HepG2 (cell line): Measurements from ENCODE around the gene FIZ1. TPM values are rescaled to one million over a fixed set of nuclear protein-coding genes. Genes with fewer than 3 reads are reported as not detected.
A peak's percentile ranks its signal among the peaks of the same experiment; 100 is the strongest.

ENCODE experiments used
- EEA1 ChIP-seq: sonication (generic); formaldehyde crosslinking; IDR thresholded peaks from 2 replicates; pipeline ENCODE4 v1.5.1; 2020; ENCODE audit warnings: mild to moderate bottlenecking, missing genetic modification reagents, borderline replicate concordance
- HES4 ChIP-seq: sonication (generic); formaldehyde crosslinking; IDR thresholded peaks from 2 replicates; pipeline ENCODE4 v1.9.0; 2021; ENCODE audit warnings: mild to moderate bottlenecking, missing genetic modification reagents, borderline replicate concordance
- HHEX ChIP-seq: IDR thresholded peaks from 2 replicates; pipeline ENCODE4 v1.6.1; 2016; ENCODE audit warnings: control low read depth
- HOXA5 ChIP-seq: sonication (generic); formaldehyde crosslinking; IDR thresholded peaks from 2 replicates; pipeline ENCODE4 v1.4.0; 2020; ENCODE audit warnings: missing genetic modification reagents
- NCOA5 ChIP-seq: sonication (generic); formaldehyde crosslinking; IDR thresholded peaks from 2 replicates; pipeline ENCODE4 v1.4.0; 2020; ENCODE audit warnings: missing genetic modification reagents
- SP5 ChIP-seq: IDR thresholded peaks from 2 replicates; pipeline ENCODE4 v1.6.1; 2016; ENCODE audit warnings: low read depth, borderline replicate concordance
- U2AF1 ChIP-seq: fragments of 200-400 bp; formaldehyde crosslinking; optimal IDR thresholded peaks from 2 replicates; pipeline ENCODE3; 2017; ENCODE audit warnings: mild to moderate bottlenecking, low read depth, low read length
- ZMYM4 ChIP-seq: sonication (generic); formaldehyde crosslinking; IDR thresholded peaks from 2 replicates; pipeline ENCODE4 v1.8.1; 2023; ENCODE audit warnings: mild to moderate bottlenecking, missing genetic modification reagents
- ZNF354B ChIP-seq: sonication (generic); formaldehyde crosslinking; IDR thresholded peaks from 2 replicates; pipeline ENCODE4 v1.8.0; 2022; ENCODE audit warnings: mild to moderate bottlenecking, missing genetic modification reagents
- polyA plus RNA-seq, 8 experiments: library from polyadenylated mRNA; depleted of rRNA in 3 of 8; stranded (reverse) in 7 of 8; unstranded in 1 of 8; fragments of >200 nt; fragmentation: Illumina TruSeq in 4 of 8; extraction: Trizol in 4 of 8; gene quantifications; 2 replicates each; pipeline versions ENCODE4 v1.2.1 to v1.2.3, GENCODE V29; 2011 to 2016; ENCODE audit warnings: low read depth in 4 of 8, missing spikeins in 1 of 8, mixed read lengths in 1 of 8; ENCODE audit not compliant: insufficient read depth in 1 of 8
- total RNA-seq, 5 experiments: library from RNA; depleted of rRNA; stranded (reverse); fragments of >200 nt; fragmentation: Illumina TruSeq; extraction: Trizol; gene quantifications; 2 replicates each; pipeline ENCODE4 v1.2.3, GENCODE V29; 2016; ENCODE audit warnings: low read depth in 1 of 5
- TF ChIP-seq, protein P1 (sequence below): sonication (generic); formaldehyde crosslinking; IDR thresholded peaks from 2 replicates; pipeline ENCODE4 v1.8.0; 2022; ENCODE audit warnings: mild to moderate bottlenecking, missing genetic modification reagents, moderate library complexity
- TF ChIP-seq, protein P2 (sequence below): sonication (generic); formaldehyde crosslinking; IDR thresholded peaks from 2 replicates; pipeline ENCODE4 v1.5.1; 2020; ENCODE audit warnings: mild to moderate bottlenecking, missing genetic modification reagents, moderate library complexity
- TF ChIP-seq, protein P3 (sequence below): sonication (generic); formaldehyde crosslinking; IDR thresholded peaks from 2 replicates; pipeline ENCODE4 v1.8.1; 2023; ENCODE audit warnings: missing genetic modification reagents, mild to moderate bottlenecking, borderline replicate concordance
- TF ChIP-seq, protein P4 (sequence below): sonication (generic); formaldehyde crosslinking; IDR thresholded peaks from 2 replicates; pipeline ENCODE4 v1.4.0; 2020; ENCODE audit warnings: mild to moderate bottlenecking, missing genetic modification reagents, borderline replicate concordance
- TF ChIP-seq, protein P5 (sequence below): sonication (generic); formaldehyde crosslinking; IDR thresholded peaks from 2 replicates; pipeline ENCODE4 v1.4.0; 2020; ENCODE audit warnings: missing genetic modification reagents; ENCODE audit errors: not compliant biosample characterization
- TF ChIP-seq, protein P6 (sequence below), 2 experiments: sonication (generic) in 1 of 2; formaldehyde crosslinking in 1 of 2; IDR thresholded peaks; 2 replicates each; pipeline versions ENCODE4 v1.4.0 to v1.6.1; 2018 to 2020; ENCODE audit warnings: missing genetic modification reagents in 2 of 2, borderline replicate concordance in 1 of 2, low read depth in 1 of 2, mild to moderate bottlenecking in 1 of 2, missing biosample characterization in 1 of 2

The FIZ1 gene
- total and polyA plus RNA-seq, 2 of the 13 experiments (the other 11 are each of a cell fraction or from before 2014, with no cell fraction given) = 3.6 to 5.9 TPM

DNA sequence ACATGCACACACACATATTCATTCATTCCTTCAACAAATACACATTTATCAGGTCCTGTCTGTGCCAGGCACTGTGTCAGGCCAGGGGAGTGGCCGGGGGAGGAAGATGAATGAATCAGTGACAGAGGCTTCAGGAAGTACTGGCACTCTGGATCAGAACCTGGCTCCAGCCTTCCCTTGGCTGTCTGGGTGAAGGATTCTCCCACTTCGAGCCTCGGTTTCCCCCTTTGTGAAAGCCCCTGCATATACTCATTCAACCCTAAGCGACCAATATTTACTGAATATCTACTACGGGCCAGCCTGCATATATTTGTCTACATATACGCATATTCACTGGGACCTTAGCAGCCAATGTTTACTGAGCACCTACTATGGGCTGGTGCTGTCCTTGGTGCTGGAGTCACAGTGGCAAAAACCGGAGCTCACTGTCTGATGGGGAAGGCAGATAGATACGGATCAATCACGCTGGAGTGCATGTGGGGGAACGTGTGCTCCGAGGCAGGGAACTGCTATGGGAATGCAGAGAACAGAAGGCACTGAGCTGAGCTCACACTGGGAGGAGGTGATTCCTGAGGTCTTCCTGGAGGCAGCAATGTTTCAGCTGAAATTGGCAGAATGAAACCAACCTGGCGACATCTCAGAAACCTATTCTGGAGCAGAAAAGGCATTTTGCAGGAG lies 18.0 kb downstream of the FIZ1 start (continued):
- TF ChIP-seq, protein P1, sequence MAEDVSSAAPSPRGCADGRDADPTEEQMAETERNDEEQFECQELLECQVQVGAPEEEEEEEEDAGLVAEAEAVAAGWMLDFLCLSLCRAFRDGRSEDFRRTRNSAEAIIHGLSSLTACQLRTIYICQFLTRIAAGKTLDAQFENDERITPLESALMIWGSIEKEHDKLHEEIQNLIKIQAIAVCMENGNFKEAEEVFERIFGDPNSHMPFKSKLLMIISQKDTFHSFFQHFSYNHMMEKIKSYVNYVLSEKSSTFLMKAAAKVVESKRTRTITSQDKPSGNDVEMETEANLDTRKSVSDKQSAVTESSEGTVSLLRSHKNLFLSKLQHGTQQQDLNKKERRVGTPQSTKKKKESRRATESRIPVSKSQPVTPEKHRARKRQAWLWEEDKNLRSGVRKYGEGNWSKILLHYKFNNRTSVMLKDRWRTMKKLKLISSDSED (CRISPR knock-in tag) = no peak
- TF ChIP-seq, protein P2, sequence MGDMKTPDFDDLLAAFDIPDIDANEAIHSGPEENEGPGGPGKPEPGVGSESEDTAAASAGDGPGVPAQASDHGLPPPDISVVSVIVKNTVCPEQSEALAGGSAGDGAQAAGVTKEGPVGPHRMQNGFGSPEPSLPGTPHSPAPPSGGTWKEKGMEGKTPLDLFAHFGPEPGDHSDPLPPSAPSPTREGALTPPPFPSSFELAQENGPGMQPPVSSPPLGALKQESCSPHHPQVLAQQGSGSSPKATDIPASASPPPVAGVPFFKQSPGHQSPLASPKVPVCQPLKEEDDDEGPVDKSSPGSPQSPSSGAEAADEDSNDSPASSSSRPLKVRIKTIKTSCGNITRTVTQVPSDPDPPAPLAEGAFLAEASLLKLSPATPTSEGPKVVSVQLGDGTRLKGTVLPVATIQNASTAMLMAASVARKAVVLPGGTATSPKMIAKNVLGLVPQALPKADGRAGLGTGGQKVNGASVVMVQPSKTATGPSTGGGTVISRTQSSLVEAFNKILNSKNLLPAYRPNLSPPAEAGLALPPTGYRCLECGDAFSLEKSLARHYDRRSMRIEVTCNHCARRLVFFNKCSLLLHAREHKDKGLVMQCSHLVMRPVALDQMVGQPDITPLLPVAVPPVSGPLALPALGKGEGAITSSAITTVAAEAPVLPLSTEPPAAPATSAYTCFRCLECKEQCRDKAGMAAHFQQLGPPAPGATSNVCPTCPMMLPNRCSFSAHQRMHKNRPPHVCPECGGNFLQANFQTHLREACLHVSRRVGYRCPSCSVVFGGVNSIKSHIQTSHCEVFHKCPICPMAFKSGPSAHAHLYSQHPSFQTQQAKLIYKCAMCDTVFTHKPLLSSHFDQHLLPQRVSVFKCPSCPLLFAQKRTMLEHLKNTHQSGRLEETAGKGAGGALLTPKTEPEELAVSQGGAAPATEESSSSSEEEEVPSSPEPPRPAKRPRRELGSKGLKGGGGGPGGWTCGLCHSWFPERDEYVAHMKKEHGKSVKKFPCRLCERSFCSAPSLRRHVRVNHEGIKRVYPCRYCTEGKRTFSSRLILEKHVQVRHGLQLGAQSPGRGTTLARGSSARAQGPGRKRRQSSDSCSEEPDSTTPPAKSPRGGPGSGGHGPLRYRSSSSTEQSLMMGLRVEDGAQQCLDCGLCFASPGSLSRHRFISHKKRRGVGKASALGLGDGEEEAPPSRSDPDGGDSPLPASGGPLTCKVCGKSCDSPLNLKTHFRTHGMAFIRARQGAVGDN (CRISPR knock-in tag) = no peak
- peak; percentile 41; the same call in 1 of the 2 replicates for TF ChIP-seq HOXA5 (CRISPR knock-in tag)
- TF ChIP-seq, protein P3, sequence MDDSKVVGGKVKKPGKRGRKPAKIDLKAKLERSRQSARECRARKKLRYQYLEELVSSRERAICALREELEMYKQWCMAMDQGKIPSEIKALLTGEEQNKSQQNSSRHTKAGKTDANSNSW = no peak
- no peak for TF ChIP-seq ZMYM4
- no peak for TF ChIP-seq NCOA5 (CRISPR knock-in tag)
- TF ChIP-seq EEA1 (CRISPR knock-in tag) = peak; percentile 82; the same call in 1 of the 2 replicates
- TF ChIP-seq, protein P4, sequence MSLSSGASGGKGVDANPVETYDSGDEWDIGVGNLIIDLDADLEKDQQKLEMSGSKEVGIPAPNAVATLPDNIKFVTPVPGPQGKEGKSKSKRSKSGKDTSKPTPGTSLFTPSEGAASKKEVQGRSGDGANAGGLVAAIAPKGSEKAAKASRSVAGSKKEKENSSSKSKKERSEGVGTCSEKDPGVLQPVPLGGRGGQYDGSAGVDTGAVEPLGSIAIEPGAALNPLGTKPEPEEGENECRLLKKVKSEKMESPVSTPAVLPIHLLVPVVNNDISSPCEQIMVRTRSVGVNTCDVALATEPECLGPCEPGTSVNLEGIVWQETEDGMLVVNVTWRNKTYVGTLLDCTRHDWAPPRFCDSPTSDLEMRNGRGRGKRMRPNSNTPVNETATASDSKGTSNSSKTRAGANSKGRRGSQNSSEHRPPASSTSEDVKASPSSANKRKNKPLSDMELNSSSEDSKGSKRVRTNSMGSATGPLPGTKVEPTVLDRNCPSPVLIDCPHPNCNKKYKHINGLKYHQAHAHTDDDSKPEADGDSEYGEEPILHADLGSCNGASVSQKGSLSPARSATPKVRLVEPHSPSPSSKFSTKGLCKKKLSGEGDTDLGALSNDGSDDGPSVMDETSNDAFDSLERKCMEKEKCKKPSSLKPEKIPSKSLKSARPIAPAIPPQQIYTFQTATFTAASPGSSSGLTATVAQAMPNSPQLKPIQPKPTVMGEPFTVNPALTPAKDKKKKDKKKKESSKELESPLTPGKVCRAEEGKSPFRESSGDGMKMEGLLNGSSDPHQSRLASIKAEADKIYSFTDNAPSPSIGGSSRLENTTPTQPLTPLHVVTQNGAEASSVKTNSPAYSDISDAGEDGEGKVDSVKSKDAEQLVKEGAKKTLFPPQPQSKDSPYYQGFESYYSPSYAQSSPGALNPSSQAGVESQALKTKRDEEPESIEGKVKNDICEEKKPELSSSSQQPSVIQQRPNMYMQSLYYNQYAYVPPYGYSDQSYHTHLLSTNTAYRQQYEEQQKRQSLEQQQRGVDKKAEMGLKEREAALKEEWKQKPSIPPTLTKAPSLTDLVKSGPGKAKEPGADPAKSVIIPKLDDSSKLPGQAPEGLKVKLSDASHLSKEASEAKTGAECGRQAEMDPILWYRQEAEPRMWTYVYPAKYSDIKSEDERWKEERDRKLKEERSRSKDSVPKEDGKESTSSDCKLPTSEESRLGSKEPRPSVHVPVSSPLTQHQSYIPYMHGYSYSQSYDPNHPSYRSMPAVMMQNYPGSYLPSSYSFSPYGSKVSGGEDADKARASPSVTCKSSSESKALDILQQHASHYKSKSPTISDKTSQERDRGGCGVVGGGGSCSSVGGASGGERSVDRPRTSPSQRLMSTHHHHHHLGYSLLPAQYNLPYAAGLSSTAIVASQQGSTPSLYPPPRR = 0 out of 2 replicates have a peak, but pooled peaks have one; percentile 6
- TF ChIP-seq, protein P5, sequence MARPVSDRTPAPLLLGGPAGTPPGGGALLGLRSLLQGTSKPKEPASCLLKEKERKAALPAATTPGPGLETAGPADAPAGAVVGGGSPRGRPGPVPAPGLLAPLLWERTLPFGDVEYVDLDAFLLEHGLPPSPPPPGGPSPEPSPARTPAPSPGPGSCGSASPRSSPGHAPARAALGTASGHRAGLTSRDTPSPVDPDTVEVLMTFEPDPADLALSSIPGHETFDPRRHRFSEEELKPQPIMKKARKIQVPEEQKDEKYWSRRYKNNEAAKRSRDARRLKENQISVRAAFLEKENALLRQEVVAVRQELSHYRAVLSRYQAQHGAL (CRISPR knock-in tag) = no peak
- TF ChIP-seq U2AF1 = peak; percentile 22
- no peak for TF ChIP-seq ZNF354B
- TF ChIP-seq HHEX = no peak
- TF ChIP-seq SP5 (CRISPR knock-in tag) = no peak
- TF ChIP-seq, protein P6, sequence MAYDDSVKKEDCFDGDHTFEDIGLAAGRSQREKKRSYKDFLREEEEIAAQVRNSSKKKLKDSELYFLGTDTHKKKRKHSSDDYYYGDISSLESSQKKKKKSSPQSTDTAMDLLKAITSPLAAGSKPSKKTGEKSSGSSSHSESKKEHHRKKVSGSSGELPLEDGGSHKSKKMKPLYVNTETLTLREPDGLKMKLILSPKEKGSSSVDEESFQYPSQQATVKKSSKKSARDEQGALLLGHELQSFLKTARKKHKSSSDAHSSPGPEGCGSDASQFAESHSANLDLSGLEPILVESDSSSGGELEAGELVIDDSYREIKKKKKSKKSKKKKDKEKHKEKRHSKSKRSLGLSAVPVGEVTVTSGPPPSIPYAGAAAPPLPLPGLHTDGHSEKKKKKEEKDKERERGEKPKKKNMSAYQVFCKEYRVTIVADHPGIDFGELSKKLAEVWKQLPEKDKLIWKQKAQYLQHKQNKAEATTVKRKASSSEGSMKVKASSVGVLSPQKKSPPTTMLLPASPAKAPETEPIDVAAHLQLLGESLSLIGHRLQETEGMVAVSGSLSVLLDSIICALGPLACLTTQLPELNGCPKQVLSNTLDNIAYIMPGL (CRISPR knock-in tag; IDR thresholded peaks at IDR 0.05; ENCODE audit: borderline replicate concordance in 1 of 2, low read depth in 1 of 2) = peak in 1 of 2 experiments; percentile 65; a peak in 2 of 4 replicates
- peak; percentile 69; the same call in 1 of the 2 replicates for TF ChIP-seq HES4 (CRISPR knock-in tag)
